ENCODE results near the gene VPS35L.
"Not testable (repeated sequence)": the region's sequence is repeated elsewhere in the genome, so short reads cannot be mapped to it uniquely, and the experiment has no call there.

VPS35L gene

GRCh38 chr16:19528666-19529065, 26.8 kb upstream of the VPS35L start:
- TF ChIP-seq CTCF (IDR thresholded peaks at IDR 0.05; ENCODE audit: low read depth, low read length, missing control alignments) = no peak
- in situ Hi-C loops (cut with HindIII; ENCODE audit: low sequenced_read_pairs) = no loop called here
- DNase-seq (ENCODE audit: low read depth) = no peak
- H3K4me3 ChIP-seq (ENCODE audit: low read depth, low read length) = no peak overlapping the region

- in situ Hi-C loops (cut with HindIII; ENCODE audit: low sequenced_read_pairs) = no loop called here
- TF ChIP-seq CTCF (IDR thresholded peaks at IDR 0.05; ENCODE audit: low read depth, low read length, missing control alignments) = no peak
- DNase-seq (ENCODE audit: low read depth) = no peak
- H3K4me3 ChIP-seq (ENCODE audit: low read depth, low read length) = no peak overlapping the region
Measured at GRCh38 chr16:19532601-19533000, 22.9 kb upstream of the VPS35L start.

- no peak overlapping the region for H3K4me3 ChIP-seq (ENCODE audit: low read depth, low read length)
- no peak for DNase-seq (ENCODE audit: low read depth)
- in situ Hi-C loops (cut with HindIII; ENCODE audit: low sequenced_read_pairs) = no loop called here
- TF ChIP-seq CTCF (IDR thresholded peaks at IDR 0.05; ENCODE audit: low read depth, low read length, missing control alignments) = no peak
Measured at GRCh38 chr16:19540241-19540970, 15.1 kb upstream of the VPS35L start.

GRCh38 chr16:19542138-19542821, 13.2 kb upstream of the VPS35L start:
- in situ Hi-C loops (cut with HindIII; ENCODE audit: low sequenced_read_pairs) = no loop called here
- TF ChIP-seq CTCF (IDR thresholded peaks at IDR 0.05; ENCODE audit: low read depth, low read length, missing control alignments) = no peak
- DNase-seq (ENCODE audit: low read depth) = no peak
- H3K4me3 ChIP-seq (ENCODE audit: low read depth, low read length) = no peak overlapping the region

- DNase-seq (ENCODE audit: low read depth); H3K4me3 ChIP-seq (ENCODE audit: low read depth, low read length); in situ Hi-C loops (cut with HindIII; ENCODE audit: low sequenced_read_pairs): not testable (repeated sequence)
Measured at GRCh38 chr16:19543278-19543996, 12.1 kb upstream of the VPS35L start.

GRCh38 chr16:19548144-19548543, 7.4 kb upstream of the VPS35L start:
- in situ Hi-C loops (cut with HindIII; ENCODE audit: low sequenced_read_pairs) = no loop called here
- DNase-seq (ENCODE audit: low read depth) = no peak
- no peak for TF ChIP-seq CTCF (IDR thresholded peaks at IDR 0.05; ENCODE audit: low read depth, low read length, missing control alignments)
- H3K4me3 ChIP-seq (ENCODE audit: low read depth, low read length) = no peak overlapping the region

- no peak for TF ChIP-seq CTCF (IDR thresholded peaks at IDR 0.05; ENCODE audit: low read depth, low read length, missing control alignments)
- H3K4me3 ChIP-seq (ENCODE audit: low read depth, low read length) = no peak overlapping the region
- in situ Hi-C loops (cut with HindIII; ENCODE audit: low sequenced_read_pairs) = no loop called here
- DNase-seq (ENCODE audit: low read depth) = no peak
Measured at GRCh38 chr16:19549673-19550072, 5.8 kb upstream of the VPS35L start.
